Ramos (cell line): ENCODE results near the gene SDK2.
"Not testable (repeated sequence)": the region's sequence is repeated elsewhere in the genome, so short reads cannot be mapped to it uniquely, and the experiment has no call there.

Experiments used
- in situ Hi-C: fragments of 300-500 bp; cut with MboI; formaldehyde crosslinking; loops from one replicate; pipeline ENCODE4 v1.14.3; 2022; ENCODE audit warnings: low sequenced_read_pairs; ENCODE audit not compliant: unreplicated experiment

Gene SDK2

DNA sequence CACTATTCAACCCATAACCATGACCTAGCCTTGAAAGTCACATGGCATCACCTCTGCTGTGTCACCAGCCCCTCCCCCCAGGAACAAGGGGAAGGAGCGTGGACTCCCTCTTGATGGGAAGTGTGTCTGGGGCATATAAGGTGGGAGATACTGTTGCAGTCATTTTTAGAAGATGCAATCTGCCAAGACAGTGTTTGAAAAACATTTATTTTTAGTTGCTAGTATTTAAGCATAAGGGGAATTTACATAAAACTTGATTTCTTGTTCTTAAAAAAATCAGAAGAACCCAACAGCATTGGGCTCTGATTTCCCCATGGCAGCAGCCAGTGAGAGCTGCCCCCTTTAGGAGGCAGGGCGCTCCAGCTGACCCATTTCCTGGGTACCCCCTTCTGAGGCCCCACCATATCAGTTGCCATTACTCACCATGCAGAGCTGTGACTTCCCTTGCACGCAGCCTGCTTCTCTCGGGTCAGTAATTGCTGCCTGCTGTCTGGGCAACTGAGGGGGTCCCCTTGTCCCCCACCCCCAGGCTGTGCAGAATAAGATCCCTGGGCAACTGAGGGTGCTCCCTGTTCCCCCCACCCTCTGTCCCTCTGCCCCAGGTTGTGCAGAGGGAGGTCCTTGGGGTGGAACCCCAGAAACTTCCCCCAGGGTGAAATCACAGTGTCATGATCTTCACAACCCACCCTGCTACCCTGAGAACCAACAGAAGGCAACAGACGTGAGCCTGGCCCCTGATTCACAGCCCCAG, 320.7 kb downstream of the SDK2 start:
- in situ Hi-C loops, result no loop called here

DNA sequence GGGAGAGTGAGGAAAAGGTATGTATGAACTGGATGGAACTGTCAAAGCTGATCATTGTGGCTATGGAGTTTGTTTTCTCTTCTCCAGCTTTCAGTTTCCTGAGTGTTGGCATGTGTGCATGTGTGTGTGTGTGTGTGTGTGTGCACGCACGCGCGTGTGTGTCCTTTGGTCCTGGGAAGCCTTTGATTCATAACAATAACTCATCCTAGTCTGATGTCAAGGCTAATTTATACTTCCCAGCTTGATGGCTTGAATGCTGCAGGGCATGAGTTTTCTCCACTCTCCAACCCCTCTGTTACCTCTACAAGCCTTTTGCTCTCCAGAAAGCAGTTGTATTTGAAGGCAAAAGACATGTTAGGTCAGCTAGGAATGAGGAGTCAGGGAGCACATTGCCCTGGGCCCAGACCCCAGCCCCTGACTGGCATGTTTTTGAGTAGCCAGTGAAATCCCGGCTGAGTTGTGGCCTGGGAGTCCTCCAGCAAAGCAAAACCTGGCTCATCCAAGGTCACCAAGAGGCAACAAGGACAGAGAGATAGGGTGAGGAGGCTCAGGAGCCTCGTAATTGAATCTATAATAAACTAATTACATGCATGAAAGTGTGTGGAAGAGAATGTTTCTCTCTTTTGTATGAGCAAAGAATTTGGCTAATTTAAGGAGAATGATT, 323.5 kb downstream of the SDK2 start:
- in situ Hi-C loops, result no loop called here

DNA sequence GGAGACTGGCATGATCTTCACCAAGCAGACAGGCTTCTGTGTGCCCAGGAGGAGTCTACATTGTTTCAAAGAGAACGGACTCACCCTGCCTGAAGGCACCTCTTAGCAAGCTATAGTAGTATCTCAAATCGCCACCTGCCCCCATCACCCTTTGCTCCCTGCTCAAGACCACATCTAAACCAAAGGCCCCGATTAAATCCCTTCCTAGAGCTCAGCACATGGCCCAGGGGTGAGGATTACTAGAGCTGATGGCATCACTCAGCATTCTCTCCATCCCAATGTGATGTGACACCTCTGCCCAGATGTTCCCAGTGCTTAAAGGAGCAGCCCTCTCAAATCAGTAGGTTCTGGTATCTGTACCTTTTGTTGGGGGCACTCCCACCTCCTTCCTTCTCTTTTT, 324.5 kb downstream of the SDK2 start:
- in situ Hi-C loops, result no loop called here

GRCh38 chr17:73318836-73319235, 325.4 kb downstream of the SDK2 start:
- in situ Hi-C loops, result no loop called here

DNA sequence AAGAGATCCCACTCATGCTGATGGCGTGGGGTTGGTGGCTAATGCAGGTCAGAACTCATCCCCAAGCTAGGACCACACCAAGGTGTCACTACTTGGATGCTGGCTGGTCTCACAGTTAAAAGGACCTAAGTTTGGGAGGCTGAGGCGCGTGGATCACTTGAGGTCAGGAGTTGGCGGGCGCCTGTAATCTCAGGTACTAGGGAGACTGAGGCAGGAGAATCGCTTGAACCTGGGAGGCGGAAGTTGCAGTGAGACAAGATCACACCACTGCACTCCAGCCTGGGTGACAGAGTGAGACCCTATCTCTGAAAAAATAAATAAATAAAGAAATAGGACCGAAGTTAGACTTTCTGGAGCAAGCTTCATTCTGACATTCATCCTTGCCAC, 325.8 kb downstream of the SDK2 start:
- in situ Hi-C loops, result no loop called here

DNA sequence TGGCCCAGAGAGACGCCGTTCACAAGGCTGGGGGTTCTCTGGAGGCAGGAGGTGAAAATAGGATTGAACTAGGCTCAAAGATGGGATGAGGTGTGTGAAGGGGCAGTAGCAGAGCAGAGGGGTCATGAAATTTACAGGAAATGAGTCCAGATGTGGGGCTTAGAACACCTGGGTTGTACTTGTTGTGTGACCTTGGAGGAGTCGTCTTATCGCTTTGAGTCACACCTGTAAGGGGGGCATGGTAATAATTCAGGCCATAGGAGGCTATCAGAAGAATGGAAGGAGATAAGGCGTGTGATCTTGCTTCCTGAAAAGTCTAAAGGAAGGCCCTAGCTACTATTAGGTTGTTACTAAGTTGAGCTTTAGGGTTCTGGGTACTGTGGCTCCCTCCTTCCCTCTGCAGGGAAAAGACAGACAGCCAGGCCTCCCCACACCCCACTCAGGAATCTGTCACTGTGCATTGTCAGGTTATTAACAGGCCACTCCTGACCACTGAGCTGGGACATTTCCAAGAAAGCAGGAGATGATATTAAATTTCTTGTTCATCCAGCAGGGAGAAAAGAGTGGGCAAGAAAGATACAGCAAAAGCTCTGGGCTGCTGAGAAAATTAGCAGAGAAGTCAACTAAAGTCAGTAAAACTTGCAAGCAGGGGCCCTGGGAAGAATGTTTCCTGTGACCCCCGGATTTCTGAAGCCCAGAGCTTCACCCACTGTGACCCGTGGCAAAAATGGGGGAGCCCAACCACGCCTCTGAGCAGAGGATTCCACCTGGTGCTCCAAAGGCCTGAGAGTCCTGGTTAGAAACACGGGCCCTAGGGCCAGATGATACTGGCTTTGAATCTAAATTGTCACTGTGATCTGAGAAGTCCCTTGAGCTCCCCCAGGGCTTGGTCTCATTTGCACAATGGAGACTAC, 326.5 kb downstream of the SDK2 start:
- in situ Hi-C loops, result no loop called here

DNA sequence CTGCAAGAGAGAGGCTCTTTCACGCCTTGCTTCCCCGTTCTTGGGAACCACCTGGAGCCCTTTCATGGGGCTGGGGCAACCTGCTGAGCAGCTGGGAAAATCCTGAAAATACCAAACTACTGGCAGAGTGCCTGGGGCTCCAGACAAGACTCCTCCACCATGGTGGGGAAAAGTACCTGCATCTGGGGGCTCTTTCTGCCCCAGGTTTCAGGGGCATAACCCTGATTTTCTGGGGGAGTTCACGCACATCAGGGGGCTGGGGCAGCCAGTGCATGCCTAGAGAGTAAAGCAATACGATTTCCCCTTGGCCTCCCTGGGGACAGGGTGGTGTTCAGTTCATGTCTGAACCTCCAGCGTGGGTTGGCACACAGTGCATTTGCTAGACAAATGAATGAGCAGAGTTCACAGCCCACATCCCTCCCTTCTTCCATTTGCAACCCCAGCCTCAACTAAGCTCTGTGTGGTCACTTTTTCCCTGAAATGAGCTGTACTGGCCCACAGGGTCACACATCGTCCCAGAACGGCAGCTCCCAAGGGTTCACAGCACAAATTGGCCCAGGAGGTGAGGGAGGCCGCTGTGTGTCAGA, 327.2 kb downstream of the SDK2 start:
- in situ Hi-C loops, result no loop called here

DNA sequence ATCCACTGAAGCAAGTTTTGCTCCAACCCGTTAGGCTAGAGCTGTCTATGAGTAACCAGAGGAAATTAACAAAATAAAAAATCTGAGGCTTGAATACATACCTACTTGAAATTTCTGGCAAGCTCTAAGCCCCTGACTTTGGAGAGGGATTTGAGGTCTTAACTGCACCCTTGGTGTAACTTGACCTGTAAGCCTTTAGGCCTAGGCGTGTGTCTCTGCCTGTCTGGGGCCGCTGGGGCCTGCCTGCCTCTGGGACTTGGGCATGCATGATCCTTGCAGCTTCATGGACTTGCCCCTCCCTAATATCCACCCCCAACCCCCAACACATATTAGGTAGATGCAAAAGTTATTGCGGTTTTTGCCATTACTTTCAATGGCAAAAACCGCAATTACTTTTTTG, 328.8 kb downstream of the SDK2 start:
- in situ Hi-C loops, result no loop called here

GRCh38 chr17:73313526-73314127, 330.6 kb downstream of the SDK2 start:
- in situ Hi-C loops, result no loop called here

- in situ Hi-C loops, result not testable (repeated sequence)
Observed at GRCh38 chr17:73312887-73313286, 331.4 kb downstream of the SDK2 start.

- in situ Hi-C loops, result no loop called here
Observed at GRCh38 chr17:73311781-73312641, 332.2 kb downstream of the SDK2 start, which contains the start of gene CDC42EP4. TSS of gene CDC42EP4 (minus strand) at chr17:73312001. CDS start at chr17:73286500, 25,501 bp downstream.

- in situ Hi-C loops, result no loop called here
Observed at GRCh38 chr17:73311428-73311780, 332.8 kb downstream of the SDK2 start.

GRCh38 chr17:73309727-73310596, 334.3 kb downstream of the SDK2 start:
- in situ Hi-C loops, result no loop called here

- in situ Hi-C loops, result not testable (repeated sequence)
Observed at GRCh38 chr17:73308959-73309358, 335.3 kb downstream of the SDK2 start.

DNA sequence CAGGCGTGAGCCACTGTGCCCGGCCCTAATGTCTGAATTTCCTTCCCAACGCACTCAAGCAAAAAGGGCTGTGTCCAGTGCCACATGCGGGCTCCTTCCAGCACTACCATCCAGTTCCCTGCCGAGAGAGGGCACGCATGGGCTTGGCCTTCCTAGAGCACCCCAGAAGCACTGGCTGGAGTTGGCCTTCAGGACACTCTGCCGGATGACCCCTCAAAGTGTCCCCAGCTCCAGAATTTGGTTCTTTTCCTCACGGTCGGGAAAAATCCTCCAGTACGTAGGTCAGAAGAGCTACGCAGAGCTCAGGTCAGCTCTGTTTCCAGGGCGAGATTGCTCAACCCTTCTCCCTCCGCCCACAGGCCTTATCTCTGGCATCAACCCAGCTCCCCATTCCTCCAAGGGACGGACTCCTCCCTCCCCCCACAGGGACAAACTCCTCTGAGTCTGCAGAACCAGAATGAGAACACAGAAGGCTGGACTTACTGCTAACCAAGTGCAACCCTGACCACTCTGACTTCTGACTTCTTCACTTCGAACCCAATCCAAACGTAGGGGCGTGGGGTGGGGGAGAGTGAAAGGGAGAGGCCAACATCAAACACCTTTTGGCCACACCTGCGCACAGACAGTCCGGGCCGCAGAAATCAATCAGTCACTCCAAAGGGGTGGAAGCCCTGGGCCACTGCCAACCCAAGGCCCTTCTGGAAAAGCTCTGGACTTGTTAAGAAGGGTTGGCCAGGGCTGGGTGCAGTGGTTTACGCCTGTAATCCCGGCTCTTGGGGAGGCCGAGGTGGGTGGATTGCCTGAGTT, 336.0 kb downstream of the SDK2 start:
- in situ Hi-C loops, result no loop called here

- in situ Hi-C loops, result no loop called here
Observed at GRCh38 chr17:73307130-73307529, 337.1 kb downstream of the SDK2 start.
